Measurements from ENCODE around the gene TBC1D22A. TPM values are rescaled to one million over a fixed set of nuclear protein-coding genes. Genes with fewer than 3 reads are reported as not detected.

TBC1D22A gene
- total and polyA plus RNA-seq, 4 donors, result 4.1 to 12.4 (median 8.4) TPM

- Histone ChIP-seq H3K9ac (ENCODE audit: low read depth in 1 of 2, low read length in 2 of 2) (no peak overlapping the region), H3K4me1 (ENCODE audit: control insufficient read depth in 4 of 4, insufficient read depth in 4 of 4, low read length in 3 of 4) (peaks cover 4 to 9% (median 7%) of the 10 kb centered on the region in 4 donors), H3K27ac (ENCODE audit: low read depth in 1 of 2, low read length in 2 of 2) (no peak overlapping the region), H3K27me3 (ENCODE audit: control insufficient read depth in 4 of 4, insufficient read depth in 4 of 4, low read length in 3 of 4) (no peaks in the 10 kb centered on the region), H3K4me3 (ENCODE audit: low read depth in 1 of 3, low read length in 3 of 3) (no peak overlapping the region), H3K9me3 (ENCODE audit: control insufficient read depth in 4 of 4, low read length in 3 of 4) (no peaks in the 10 kb centered on the region), H3K36me3 (ENCODE audit: control insufficient read depth in 4 of 4, insufficient read depth in 3 of 4, low read depth in 1 of 4, low read length in 3 of 4) (no peaks in the 10 kb centered on the region)
- WGBS, result 89% methylated on average over 9 of the region's 9 CpGs
- no peak for DNase-seq (ENCODE audit: low spot score)
- TF ChIP-seq HNF4G (IDR thresholded peaks at IDR 0.05) (no peak), RAD21 (IDR thresholded peaks at IDR 0.05) (no peak), REST (IDR thresholded peaks at IDR 0.05) (no peak), NR2F2 (IDR thresholded peaks at IDR 0.05) (no peak), RXRA (IDR thresholded peaks at IDR 0.05) (no peak), ATF3 (IDR thresholded peaks at IDR 0.05) (no peak), GABPA (IDR thresholded peaks at IDR 0.05 in 1 of 2, conservative IDR thresholded peaks at IDR 0.05 in 1 of 2) (no peak), CTCF (IDR thresholded peaks at IDR 0.05; ENCODE audit: low read depth, low read length, missing input control) (no peak), JUND (IDR thresholded peaks at IDR 0.05) (no peak), SP1 (IDR thresholded peaks at IDR 0.05) (no peak), HNF4A (conservative IDR thresholded peaks at IDR 0.05) (no peak), FOXA1 (IDR thresholded peaks at IDR 0.05) (no peak), YY1 (IDR thresholded peaks at IDR 0.05) (no peak), FOXA2 (IDR thresholded peaks at IDR 0.05) (no peak), TAF1 (conservative IDR thresholded peaks at IDR 0.05) (no peak), EGR1 (IDR thresholded peaks at IDR 0.05; ENCODE audit: low read depth in 2 of 2) (no peak)
- TF ChIP-seq, protein P1, sequence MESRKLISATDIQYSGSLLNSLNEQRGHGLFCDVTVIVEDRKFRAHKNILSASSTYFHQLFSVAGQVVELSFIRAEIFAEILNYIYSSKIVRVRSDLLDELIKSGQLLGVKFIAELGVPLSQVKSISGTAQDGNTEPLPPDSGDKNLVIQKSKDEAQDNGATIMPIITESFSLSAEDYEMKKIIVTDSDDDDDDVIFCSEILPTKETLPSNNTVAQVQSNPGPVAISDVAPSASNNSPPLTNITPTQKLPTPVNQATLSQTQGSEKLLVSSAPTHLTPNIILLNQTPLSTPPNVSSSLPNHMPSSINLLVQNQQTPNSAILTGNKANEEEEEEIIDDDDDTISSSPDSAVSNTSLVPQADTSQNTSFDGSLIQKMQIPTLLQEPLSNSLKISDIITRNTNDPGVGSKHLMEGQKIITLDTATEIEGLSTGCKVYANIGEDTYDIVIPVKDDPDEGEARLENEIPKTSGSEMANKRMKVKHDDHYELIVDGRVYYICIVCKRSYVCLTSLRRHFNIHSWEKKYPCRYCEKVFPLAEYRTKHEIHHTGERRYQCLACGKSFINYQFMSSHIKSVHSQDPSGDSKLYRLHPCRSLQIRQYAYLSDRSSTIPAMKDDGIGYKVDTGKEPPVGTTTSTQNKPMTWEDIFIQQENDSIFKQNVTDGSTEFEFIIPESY (IDR thresholded peaks at IDR 0.05), result no peak
- TF ChIP-seq, protein P2, sequence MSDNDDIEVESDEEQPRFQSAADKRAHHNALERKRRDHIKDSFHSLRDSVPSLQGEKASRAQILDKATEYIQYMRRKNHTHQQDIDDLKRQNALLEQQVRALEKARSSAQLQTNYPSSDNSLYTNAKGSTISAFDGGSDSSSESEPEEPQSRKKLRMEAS (IDR thresholded peaks at IDR 0.05), result no peak
Measured at GRCh38 chr22:47206666-47207218, 444.3 kb downstream of the TBC1D22A start.
